NT2/D1 (cell line): ENCODE data around the gene SPATA22.

Experiments used
- SUZ12 ChIP-seq: IDR thresholded peaks from 2 replicates; pipeline ENCODE4 v1.6.1; 2011; ENCODE audit not compliant: insufficient read length, insufficient read depth; ENCODE audit errors: extremely low read depth
- YY1 ChIP-seq: IDR thresholded peaks from 2 replicates; pipeline ENCODE4 v1.6.1; 2011; ENCODE audit not compliant: insufficient read length, insufficient read depth
- ZNF274 ChIP-seq: IDR thresholded peaks from 2 replicates; pipeline ENCODE4 v1.6.1; 2011; ENCODE audit warnings: mild to moderate bottlenecking, low read depth, low read length

- no peak for TF ChIP-seq ZNF274
- TF ChIP-seq YY1 = no peak
- TF ChIP-seq SUZ12 = no peak
These were observed 24.0 kb downstream of the SPATA22 start for GRCh38 chr17:3447625-3448024.
